HEK293T (cell line): ENCODE measurements around the gene STBD1.
"Not testable (repeated sequence)": the region's sequence is repeated elsewhere in the genome, so short reads cannot be mapped to it uniquely, and the experiment has no call there.

Experiments
- CTCF ChIA-PET: fragments of 350-600 bp; formaldehyde crosslinking; extraction: SDS; loops from one replicate; lab custom pipeline; 2021; ENCODE audit warnings: antibody characterized with exemption, inconsistent platforms; lab: Yijun Ruan, JAX
- POLR2A ChIA-PET: fragments of 350-600 bp; formaldehyde crosslinking; extraction: SDS; loops from one replicate; lab custom pipeline; 2020; ENCODE audit warnings: antibody characterized with exemption, inconsistent platforms; lab: Yijun Ruan, JAX
- DNase-seq: peaks from one replicate; pipeline ENCODE4 v3.0.0; 2012; ENCODE audit warnings: mixed read lengths; ENCODE audit errors: extremely low spot score
- ARNT ChIP-seq: fragments of 450-650 bp; IDR thresholded peaks from 2 replicates; pipeline ENCODE4 v1.6.1; 2017; ENCODE audit warnings: mild to moderate bottlenecking
- BHLHE40 ChIP-seq: fragments of 450-650 bp; IDR thresholded peaks from 2 replicates; pipeline ENCODE4 v1.6.1; 2016; ENCODE audit warnings: mild to moderate bottlenecking, moderate library complexity, borderline replicate concordance
- CTBP1 ChIP-seq: fragments of 450-650 bp; IDR thresholded peaks from 2 replicates; pipeline ENCODE4 v1.6.1; 2016; ENCODE audit warnings: borderline replicate concordance
- ELF4 ChIP-seq: fragments of 450-650 bp; IDR thresholded peaks from 2 replicates; pipeline ENCODE4 v1.6.1; 2017; ENCODE audit warnings: antibody characterized with exemption
- FOXA1 ChIP-seq: fragments of 450-650 bp; IDR thresholded peaks from 2 replicates; pipeline ENCODE4 v1.6.1; 2016; ENCODE audit warnings: mild to moderate bottlenecking
- FOXK2 ChIP-seq: fragments of 450-650 bp; IDR thresholded peaks from 2 replicates; pipeline ENCODE4 v1.6.1; 2016; ENCODE audit warnings: mild to moderate bottlenecking
- FOXM1 ChIP-seq: fragments of 450-650 bp; IDR thresholded peaks from 2 replicates; pipeline ENCODE4 v1.6.1; 2017; ENCODE audit warnings: mild to moderate bottlenecking, borderline replicate concordance
- HDGF ChIP-seq: fragments of 450-650 bp; IDR thresholded peaks from 2 replicates; pipeline ENCODE4 v1.6.1; 2017; ENCODE audit warnings: antibody characterized with exemption, borderline replicate concordance
- L3MBTL2 ChIP-seq: fragments of 450-650 bp; conservative IDR thresholded peaks from 2 replicates; pipeline ENCODE4 v1.6.1; 2016; ENCODE audit warnings: mild to moderate bottlenecking
- LEF1 ChIP-seq: fragments of 450-650 bp; IDR thresholded peaks from 2 replicates; pipeline ENCODE4 v1.6.1; 2017; ENCODE audit warnings: mild to moderate bottlenecking, borderline replicate concordance
- NFRKB ChIP-seq: fragments of 450-650 bp; IDR thresholded peaks from 2 replicates; pipeline ENCODE4 v1.6.1; 2016; ENCODE audit warnings: mild to moderate bottlenecking, moderate library complexity
- SP1 ChIP-seq: fragments of 450-650 bp; IDR thresholded peaks from 2 replicates; pipeline ENCODE4 v1.6.1; 2017
- SUZ12 ChIP-seq: fragments of 450-650 bp; IDR thresholded peaks from 2 replicates; pipeline ENCODE4 v1.6.1; 2016; ENCODE audit warnings: mild to moderate bottlenecking
- TARDBP ChIP-seq: fragments of 450-650 bp; IDR thresholded peaks from 2 replicates; pipeline ENCODE4 v1.6.1; 2016
- ZNF384 ChIP-seq: fragments of 450-650 bp; IDR thresholded peaks from 2 replicates; pipeline ENCODE4 v1.6.1; 2016
- TF ChIP-seq, protein P1 (sequence below): fragments of 450-650 bp; IDR thresholded peaks from 2 replicates; pipeline ENCODE4 v1.6.1; 2016

STBD1 gene

GRCh38 chr4:76339364-76339763 is 32.8 kb downstream of the STBD1 start:
- no peak for DNase-seq
- no peak for TF ChIP-seq ELF4
- no peak for TF ChIP-seq ARNT
- TF ChIP-seq SUZ12, result no peak
- no peak for TF ChIP-seq SP1
- TF ChIP-seq ZNF384, result no peak
- no peak for TF ChIP-seq NFRKB
- POLR2A ChIA-PET, result interaction anchor here (1.4 kb wide), 1 partner anchor 33 kb away, joined by 4 read pairs; the partner anchor contains the start of gene STBD1
- CTCF ChIA-PET, result no interaction called here

DNA sequence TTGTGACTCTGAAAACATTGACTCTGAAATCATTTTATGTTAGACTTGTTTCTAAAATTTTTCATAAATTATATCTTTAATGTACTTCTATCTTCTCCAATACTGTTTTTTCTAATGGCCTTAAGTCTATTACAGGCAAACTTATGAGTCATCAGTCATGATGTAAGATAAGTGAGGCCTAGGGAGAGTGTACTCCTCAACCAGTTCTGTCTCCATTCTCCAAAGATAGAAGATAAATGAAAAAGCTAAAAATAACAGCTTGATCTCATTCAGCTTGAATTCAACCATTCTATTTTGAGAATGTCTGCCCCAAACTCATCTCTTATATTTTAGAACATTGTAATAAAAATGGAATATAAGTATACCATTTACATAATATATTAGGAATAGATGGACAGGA is 34.5 kb downstream of the STBD1 start:
- DNase-seq, result no peak
- TF ChIP-seq TARDBP (no peak), SUZ12 (no peak), FOXM1 (no peak), FOXA1 (no peak), LEF1 (no peak), SP1 (no peak), NFRKB (no peak), BHLHE40 (no peak), FOXK2 (no peak), ARNT (no peak), HDGF (no peak), ZNF384 (no peak), CTBP1 (no peak), ELF4 (no peak)
- TF ChIP-seq, protein P1, sequence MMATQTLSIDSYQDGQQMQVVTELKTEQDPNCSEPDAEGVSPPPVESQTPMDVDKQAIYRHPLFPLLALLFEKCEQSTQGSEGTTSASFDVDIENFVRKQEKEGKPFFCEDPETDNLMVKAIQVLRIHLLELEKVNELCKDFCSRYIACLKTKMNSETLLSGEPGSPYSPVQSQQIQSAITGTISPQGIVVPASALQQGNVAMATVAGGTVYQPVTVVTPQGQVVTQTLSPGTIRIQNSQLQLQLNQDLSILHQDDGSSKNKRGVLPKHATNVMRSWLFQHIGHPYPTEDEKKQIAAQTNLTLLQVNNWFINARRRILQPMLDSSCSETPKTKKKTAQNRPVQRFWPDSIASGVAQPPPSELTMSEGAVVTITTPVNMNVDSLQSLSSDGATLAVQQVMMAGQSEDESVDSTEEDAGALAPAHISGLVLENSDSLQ, result no peak
- ChIA-PET CTCF (no interaction called here), POLR2A (interaction anchor here (0.7 kb wide), 1 partner anchor 35 kb away, joined by 3 read pairs; the partner anchor contains the start of gene STBD1)

GRCh38 chr4:76342191-76342590 is 35.7 kb downstream of the STBD1 start:
- no peak for DNase-seq
- POLR2A ChIA-PET, result no interaction called here
- TF ChIP-seq HDGF, result no peak
- no peak for TF ChIP-seq FOXM1
- TF ChIP-seq FOXK2, result no peak
- TF ChIP-seq L3MBTL2, result no peak
- TF ChIP-seq TARDBP, result no peak
- TF ChIP-seq LEF1, result no peak
- TF ChIP-seq SP1, result no peak
- TF ChIP-seq ARNT, result no peak
- TF ChIP-seq NFRKB, result no peak
- TF ChIP-seq ZNF384, result no peak
- TF ChIP-seq BHLHE40, result no peak
- CTCF ChIA-PET, result no interaction called here

DNA sequence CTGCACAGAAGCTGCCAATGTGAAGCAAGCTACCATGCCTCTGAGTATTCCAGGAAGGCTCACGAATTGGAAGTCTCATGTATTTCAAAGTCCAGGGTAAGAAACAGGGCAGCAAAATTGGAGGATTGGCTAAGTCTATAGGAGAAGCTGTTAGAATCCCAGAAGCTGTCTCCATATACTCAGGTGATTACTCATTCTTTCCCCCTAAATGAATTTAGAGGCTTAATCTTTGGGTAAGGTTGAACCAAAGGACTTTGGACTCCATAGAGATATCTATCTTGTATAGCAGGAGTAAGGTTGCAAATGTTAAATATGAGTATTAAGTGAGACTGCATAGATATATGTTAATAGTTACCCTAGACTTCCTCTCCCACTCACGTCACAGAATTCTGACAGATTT is 36.3 kb downstream of the STBD1 start:
- ChIA-PET CTCF (no interaction called here), POLR2A (no interaction called here)
- TF ChIP-seq SUZ12 (no peak), FOXK2 (no peak), HDGF (no peak), ELF4 (no peak), FOXM1 (no peak), CTBP1 (no peak), ZNF384 (no peak)
- TF ChIP-seq, protein P1, result no peak
- no peak for DNase-seq

GRCh38 chr4:76354517-76355473 is 48.3 kb downstream of the STBD1 start:
- TF ChIP-seq FOXA1, result no peak
- no peak for TF ChIP-seq L3MBTL2
- ChIA-PET CTCF (interaction anchor here (1.1 kb wide), 1 partner anchor 22 kb away, joined by 3 read pairs; no protein-coding TSS in a partner anchor), POLR2A (no interaction called here)
- DNase-seq, result no peak

DNA sequence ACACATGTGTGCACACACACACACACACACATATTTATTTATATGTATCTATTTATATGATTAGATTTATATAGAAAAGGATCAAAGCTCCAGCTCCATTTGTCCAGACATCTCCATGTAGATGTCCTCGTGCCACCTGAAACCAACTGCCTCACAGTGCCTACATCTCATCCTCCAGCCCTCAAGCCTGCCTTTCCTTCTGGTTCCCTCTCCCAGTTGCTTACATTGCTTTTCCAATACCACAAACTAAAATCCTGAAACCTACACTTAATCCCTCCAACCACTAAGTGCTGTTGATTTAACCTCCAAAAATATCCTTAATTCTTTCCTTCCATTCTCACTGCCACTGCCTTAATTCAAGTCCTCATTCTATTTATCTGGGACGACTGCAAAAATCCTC is 51.4 kb downstream of the STBD1 start:
- TF ChIP-seq CTBP1, result no peak
- no peak for TF ChIP-seq FOXA1
- no peak for TF ChIP-seq ZNF384
- no peak for TF ChIP-seq ELF4
- TF ChIP-seq, protein P1, result no peak
- TF ChIP-seq LEF1, result no peak
- TF ChIP-seq TARDBP, result no peak
- no peak for TF ChIP-seq FOXK2
- no peak for TF ChIP-seq HDGF
- DNase-seq, result no peak
- ChIA-PET POLR2A (no interaction called here), CTCF (no interaction called here)

DNA sequence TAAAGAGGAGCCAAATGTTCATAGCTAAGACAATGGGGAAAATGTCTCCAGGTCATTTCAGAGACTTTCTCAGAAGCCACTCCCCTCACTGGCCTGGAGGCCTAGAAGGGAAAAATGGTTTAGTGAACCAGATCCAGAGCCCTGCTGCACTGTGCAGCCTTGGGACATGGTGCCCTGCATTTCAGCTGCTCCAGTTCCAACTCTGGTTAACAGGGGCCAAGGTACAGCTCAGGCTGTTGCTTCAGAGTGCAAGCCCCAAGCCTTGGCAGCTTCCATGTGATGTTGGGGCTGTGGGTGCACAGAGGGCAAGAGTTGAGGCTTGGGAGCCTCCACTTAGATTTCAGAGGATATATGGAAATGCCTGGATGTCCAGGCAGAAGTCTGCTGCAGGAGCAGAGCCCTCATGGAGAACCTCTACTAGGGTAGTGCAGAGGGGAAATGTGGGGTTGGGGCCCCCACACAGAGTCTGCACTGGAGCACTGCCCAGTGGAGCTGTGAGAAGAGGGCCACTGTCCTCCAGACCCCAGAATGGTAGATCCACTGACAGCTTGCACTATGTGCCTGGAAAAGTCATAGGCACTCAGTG is 53.4 kb downstream of the STBD1 start:
- POLR2A ChIA-PET, DNase-seq: not testable (repeated sequence)
- CTCF ChIA-PET, result interaction anchor here (0.7 kb wide), 1 partner anchor 18 kb away, joined by 3 read pairs; no protein-coding TSS in a partner anchor
